T-helper 1 cell (primary cell): ENCODE results near the gene FOXJ3.

Experiments used
- DNase-seq, 5 donors: peaks; one replicate each; pipeline ENCODE4 v3.0.0-alpha.2; 2012 to 2020

Gene FOXJ3

GRCh38 chr1:42164551-42165420 is 170.2 kb downstream of the FOXJ3 start, which contains the start of gene GUCA2A:
Gene GUCA2A (minus strand): TSS chr1:42164745. CDS start chr1:42164712, 33 bp downstream.
- no peak for DNase-seq

- DNase-seq: no peak
Measured at GRCh38 chr1:42163536-42164503, 171.2 kb downstream of the FOXJ3 start.

DNA sequence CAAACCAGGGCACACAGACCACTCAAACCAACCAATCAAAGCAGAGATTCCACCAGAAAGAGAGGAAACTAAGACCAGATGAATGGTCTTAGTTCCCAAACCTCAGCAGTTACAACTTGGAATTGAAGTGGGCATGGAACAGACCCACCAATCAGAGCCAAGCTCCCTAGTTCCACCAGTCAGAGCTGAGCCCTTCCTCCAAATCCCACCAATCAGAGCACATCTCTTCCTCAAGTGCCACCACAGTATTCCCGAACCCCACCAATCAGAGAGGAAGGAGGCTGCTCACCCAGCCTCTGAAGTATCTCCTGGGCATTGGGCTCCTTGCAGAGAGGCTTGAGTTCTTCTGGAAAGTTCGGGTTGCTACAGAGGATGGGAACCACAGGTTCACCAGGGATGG is 171.9 kb downstream of the FOXJ3 start:
- DNase-seq: no peak

- DNase-seq: no peak
Measured at GRCh38 chr1:42162181-42162580, 172.9 kb downstream of the FOXJ3 start.

DNA sequence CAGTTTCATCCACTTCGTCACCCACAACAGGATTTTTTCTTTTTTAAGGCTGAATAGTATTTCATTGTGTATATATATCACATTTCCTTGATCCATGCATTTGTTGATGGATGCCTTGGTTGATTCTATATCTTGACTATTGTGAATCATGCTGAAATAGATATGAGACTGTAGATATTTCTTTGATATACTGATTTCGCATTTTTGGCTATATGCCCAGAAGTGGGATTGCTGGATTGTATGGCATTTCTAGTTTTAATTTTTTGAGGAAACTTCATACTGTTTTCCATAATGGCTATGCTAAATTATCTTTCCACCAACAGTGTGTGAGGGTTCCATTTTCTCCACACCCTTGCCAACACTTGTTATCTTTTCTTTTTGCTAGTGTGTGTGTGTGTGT is 176.8 kb downstream of the FOXJ3 start:
- DNase-seq: no peak

GRCh38 chr1:42157667-42158066 is 177.4 kb downstream of the FOXJ3 start:
- no peak for DNase-seq

DNA sequence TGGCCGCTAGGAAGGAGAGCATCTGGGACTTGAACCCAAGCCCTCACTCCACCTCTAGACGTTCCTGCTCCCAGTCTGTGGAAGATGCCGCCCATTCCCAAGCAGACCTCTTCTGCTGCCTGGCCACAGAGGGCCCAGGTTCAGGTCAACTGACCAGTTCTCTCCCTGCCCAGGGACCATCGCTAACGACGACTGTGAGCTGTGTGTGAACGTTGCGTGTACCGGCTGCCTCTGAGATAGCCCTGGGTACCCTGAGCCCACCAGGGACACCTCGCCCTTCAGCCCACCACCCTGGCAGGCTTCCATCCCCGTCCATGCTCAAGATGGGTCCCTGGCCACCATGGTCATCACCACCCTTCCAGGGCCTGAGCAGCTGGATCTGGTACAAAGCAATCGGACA is 179.7 kb downstream of the FOXJ3 start:
- no peak for DNase-seq

DNA sequence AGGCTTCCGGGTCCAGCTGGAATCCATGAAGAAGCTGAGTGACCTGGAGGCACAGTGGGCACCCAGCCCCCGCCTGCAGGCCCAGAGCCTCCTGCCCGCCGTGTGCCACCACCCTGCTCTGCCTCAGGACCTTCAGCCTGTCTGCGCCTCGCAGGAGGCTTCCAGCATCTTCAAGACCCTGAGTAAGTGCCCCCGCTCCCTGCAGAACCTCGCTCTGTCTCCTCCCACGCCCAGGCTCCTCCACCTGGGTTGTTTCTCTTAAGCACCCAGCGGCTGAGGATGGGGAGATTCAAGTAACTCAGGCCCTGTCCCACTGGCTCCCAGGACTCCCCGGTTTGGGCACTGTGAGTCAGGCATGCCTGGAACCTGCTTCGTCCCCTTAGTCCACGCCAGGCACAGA is 180.3 kb downstream of the FOXJ3 start:
- DNase-seq: no peak

- no peak for DNase-seq
Measured at GRCh38 chr1:42153624-42154023, 181.4 kb downstream of the FOXJ3 start.

DNA sequence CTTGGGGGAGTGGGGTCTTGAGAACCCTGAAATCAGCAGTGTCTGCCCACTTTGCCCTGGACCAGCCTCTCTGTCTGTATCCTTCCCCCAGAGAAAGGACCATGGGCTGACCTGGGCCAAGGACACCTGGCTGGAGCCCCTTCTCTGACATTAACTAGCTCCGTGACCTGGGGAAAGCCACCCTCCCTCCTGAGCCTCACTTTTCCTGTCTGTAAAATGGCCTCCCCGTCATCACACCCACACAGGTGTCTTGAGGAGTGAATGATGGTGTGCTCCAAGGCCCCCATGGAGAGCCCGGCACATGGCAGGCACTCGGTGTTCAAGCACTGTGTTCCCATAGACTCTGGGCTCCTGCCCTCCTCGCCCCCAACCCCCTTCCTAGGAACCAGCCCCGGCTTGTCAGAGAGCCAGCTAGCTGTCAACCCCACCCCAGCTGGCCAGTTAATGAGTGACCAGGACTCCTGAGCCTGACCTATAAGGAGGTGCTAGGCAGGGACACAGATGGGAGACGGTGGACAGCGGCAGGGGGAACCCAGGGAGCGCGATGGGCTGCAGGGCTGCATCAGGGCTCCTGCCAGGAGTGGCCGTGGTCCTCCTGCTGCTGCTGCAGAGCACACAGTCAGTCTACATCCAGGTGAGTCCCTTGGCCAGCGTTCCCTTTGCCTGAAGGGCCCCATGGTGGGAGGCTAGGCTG is 182.0 kb downstream of the FOXJ3 start, which contains the start of gene GUCA2B:
Gene GUCA2B, plus strand, starts transcription at position 504 of the 694 bp plus-strand sequence. Its CDS starts 41 bp downstream, at position 545.
- no peak for DNase-seq

DNA sequence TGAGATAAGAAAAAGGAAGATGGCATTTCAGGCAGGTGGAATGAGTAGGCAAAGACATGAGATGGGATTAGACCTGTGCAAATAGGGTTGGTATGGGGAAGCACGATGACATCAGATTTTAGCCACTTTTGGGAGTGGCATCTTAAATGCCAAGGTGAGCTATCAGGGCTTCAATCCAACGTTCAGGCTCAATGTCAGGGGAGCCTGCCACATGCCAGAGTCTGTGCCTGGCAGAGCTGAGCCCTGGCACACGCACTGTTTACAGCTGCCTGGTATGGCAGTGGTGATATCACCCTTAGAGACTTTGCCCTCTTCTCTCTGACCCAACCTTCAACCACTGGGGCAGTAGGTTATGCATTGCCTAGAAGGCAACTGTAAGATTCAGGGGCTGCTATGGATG is 182.9 kb downstream of the FOXJ3 start:
- DNase-seq: no peak

GRCh38 chr1:42150651-42151050 is 184.4 kb downstream of the FOXJ3 start:
- no peak for DNase-seq

- DNase-seq: no peak
Measured at GRCh38 chr1:42148166-42148565, 186.9 kb downstream of the FOXJ3 start.

GRCh38 chr1:42146626-42147320 is 188.3 kb downstream of the FOXJ3 start:
- DNase-seq: peak; percentile 22 to 57 (median 41)

- no peak for DNase-seq
Measured at GRCh38 chr1:42145764-42146625, 189.0 kb downstream of the FOXJ3 start.

GRCh38 chr1:42145389-42145716 is 189.7 kb downstream of the FOXJ3 start:
- DNase-seq: no peak

GRCh38 chr1:42144711-42145388 is 190.2 kb downstream of the FOXJ3 start:
- no peak for DNase-seq

DNA sequence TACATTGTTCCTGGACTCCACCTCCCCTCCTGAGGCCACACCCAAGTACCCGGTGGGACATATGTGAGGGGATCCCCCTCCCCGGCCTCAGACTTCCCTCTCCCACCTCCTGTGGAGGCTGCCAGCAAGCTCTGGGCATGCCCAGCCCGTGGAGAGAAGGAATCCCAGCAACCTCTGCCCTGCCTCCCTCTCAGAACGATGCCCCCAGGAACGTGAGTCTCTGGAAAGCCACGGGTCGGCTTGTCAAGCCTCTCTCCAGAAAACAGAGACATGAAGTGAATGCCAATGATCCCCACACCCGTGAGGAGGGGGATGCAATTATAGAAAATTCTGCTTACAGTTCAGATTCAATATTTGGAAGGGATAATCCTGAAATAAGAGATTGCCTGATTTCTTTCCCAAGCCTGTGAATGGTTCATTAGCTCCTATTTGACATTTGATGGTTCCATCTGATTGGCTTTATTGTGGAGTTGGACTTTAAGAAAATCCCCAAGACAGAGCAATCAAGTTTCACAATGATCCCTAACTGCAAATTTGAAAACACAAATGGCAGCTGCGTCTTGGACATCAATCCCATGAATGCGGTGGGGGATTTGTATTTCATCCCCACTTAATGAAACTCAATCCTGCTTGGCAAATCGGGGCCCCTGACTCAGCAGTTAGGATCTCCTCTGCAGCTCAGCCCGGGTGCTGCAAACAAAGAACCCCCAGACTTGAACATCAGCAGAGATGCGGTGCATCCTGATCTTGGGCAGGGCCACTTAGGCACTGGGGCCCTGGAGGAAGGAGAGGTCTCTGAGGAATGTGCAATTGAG is 190.9 kb downstream of the FOXJ3 start:
- no peak for DNase-seq

DNA sequence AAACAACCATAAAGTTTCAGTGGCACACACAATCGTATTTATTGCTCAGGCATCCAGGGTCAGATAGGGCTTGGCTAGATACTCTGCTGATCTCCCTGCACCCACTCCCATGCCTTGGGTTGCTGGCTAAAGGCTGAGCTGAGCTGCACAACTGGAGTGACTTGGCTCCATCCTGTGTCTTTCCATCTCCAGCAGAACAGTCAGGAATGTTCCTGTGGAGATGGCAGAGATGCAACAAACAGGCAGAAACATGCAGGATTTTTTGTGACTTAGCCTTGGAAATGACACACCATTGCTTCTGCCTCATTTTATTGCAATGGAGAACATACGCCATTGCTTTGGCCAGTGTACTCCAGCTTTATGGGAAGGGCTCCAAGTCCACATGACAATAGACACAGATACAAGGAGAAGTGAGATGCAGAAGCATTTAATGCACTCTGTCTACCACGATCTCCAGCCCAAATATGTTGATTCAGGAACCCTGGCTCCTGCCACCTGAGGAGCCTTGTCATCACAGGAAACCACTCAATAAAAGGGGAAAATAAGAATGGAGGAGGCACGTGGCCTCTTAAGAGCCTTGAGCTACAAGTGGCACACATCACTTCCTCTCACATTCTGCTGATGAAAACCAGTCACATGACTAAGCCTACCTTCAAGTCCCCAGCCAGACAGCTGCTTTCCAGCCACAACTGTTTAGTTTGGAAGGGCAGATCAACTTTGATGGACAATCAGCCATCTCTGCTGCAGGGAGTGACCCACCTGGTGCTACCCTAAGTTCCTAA is 191.9 kb downstream of the FOXJ3 start:
- no peak for DNase-seq
